ENCODE measurements around the gene PPFIA3.
"Not testable (repeated sequence)": the region's sequence is repeated elsewhere in the genome, so short reads cannot be mapped to it uniquely, and the experiment has no call there.

The PPFIA3 gene

GRCh38 chr19:49103331-49104085 lies 15.8 kb upstream of the PPFIA3 start:
- no peak for DNase-seq (ENCODE audit: low read depth)

- DNase-seq (ENCODE audit: low read depth), result no peak
Measured at GRCh38 chr19:49104229-49104864, 15.0 kb upstream of the PPFIA3 start.

- DNase-seq (ENCODE audit: low read depth), result peak; percentile 56
Measured at GRCh38 chr19:49106648-49107135, 12.7 kb upstream of the PPFIA3 start.

- no peak for DNase-seq (ENCODE audit: low read depth)
Measured at GRCh38 chr19:49107625-49108459, 11.5 kb upstream of the PPFIA3 start.

- DNase-seq (ENCODE audit: low read depth), result no peak
Measured at GRCh38 chr19:49109051-49109450, 10.3 kb upstream of the PPFIA3 start.

GRCh38 chr19:49109569-49110233 lies 9.6 kb upstream of the PPFIA3 start:
- no peak for DNase-seq (ENCODE audit: low read depth)

- no peak for DNase-seq (ENCODE audit: low read depth)
Measured at GRCh38 chr19:49110567-49110966, 8.8 kb upstream of the PPFIA3 start.

GRCh38 chr19:49111218-49111998 lies 7.9 kb upstream of the PPFIA3 start:
- no peak for DNase-seq (ENCODE audit: low read depth)

DNA sequence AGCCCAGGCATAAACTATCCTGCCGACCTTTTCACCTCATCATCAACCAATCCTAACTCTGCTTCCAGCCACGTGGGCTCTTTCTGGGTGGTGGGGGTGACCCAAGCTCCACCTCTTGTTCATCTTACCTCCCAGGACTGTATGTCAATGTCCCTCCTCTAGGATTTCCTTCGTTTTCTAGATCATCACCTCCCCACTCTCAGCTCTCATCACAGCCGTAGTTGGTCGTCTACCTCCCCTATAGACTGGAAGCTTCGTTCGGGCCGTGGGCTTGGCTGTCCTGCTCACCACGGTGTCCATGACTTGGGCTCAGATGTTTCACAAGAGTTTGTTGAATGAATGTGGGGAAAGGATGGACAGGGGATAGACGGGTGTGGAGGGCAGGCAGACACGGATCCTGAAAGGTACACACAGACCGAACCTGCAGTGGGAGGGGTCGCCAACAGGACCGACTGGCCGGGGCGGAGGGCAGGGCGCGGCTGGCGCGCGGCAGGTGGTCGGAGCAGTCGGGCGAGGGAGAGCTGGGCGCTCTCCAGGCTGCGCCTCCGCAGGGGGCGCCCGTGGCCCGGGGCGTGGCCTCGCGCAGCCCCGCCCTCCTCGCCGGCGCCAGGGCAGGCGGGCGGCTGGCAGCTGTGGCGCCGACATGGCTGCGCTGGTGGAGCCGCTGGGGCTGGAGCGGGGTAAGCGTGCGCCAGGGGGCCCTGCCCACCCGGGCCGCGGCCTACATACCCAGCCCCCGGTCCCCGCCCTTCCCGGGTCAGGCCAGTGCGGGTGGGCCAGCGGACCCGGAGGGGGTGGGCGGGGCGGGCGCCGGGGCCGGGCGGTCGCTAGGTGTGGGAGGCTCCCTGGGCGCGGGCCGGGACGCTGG lies 5.3 kb upstream of the PPFIA3 start, which contains the start of gene LIN7B:
Gene LIN7B, plus strand, starts transcription at position 609 of the 868 bp plus-strand sequence. Its CDS starts 35 bp downstream, at position 644.
- DNase-seq (ENCODE audit: low read depth), result peak; percentile 37

DNA sequence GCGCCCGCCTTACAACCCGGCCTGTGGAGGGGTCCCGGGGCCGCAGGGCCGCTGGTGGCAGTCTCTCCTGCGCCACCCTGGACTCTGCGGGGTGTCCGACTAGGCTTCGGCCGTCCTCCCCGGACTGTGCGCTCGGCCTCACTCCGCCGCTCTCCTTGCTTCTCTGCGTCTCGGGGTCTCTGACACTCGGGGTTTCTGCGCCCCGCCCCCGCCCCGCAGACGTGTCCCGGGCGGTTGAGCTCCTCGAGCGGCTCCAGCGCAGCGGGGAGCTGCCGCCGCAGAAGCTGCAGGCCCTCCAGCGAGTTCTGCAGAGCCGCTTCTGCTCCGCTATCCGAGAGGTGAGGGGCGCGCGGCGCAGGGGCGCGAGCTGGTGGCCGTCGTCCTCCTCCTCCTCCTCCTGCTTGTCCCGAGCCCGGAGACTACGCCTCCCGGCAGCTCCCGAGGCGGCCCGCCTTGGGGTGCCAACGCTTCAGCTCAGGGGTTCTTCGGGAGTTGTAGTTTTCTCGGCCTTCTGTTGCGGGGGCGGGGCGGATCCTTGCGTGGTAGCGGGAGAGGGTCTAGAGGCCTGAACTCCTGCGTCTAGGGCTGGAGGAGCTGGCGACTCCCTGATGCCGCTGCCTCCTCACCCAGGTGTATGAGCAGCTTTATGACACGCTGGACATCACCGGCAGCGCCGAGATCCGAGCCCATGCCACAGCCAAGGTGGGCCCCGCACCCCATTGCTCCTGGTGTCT lies 4.5 kb upstream of the PPFIA3 start:
- no peak for DNase-seq (ENCODE audit: low read depth)

- DNase-seq (ENCODE audit: low read depth), result no peak
Measured at GRCh38 chr19:49116544-49116943, 2.8 kb upstream of the PPFIA3 start.

GRCh38 chr19:49117677-49118564 lies 1.4 kb upstream of the PPFIA3 start:
- DNase-seq (ENCODE audit: low read depth), result no peak

DNA sequence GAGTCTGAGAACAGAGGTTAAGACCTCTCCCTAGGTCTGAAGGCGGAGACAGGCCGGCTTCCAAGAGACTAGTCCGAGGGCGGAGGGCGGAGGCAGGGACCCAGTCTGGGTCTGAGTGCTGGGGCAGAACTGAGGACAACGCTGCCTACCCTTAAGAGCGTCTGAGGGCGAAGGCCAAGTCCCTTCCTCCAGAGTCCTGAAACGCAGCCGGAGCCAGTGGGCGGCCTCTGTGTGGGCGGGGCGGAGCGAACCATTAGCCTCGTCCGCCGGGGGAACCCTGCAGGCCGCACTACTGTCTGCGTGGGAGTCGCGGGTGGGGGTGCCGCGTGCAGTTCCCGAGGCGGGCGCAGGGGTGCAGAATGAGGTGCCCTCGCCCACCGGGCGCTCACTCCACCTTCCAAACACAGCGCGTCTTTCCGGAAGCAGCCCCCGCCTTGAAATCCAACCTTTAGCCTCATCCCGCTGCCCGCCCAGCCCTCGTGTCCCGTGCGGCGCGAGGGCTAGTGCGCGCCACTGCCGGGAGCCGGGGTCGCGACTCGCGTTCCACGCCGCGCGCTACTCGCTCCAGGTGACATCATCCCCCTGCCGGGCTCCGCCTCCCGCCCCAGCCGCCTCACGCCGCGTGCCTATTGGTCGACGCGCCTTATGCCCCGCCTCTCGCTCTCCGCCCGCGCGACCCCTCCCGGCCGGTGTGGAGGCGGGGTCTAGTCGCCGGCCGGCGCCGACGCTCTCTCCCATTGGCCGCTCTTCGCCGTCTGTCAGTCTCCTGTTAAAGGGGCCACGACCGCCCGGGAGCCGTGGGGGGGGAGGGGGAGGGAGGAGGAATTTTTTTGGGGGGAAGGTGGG lies 556 bp upstream of the PPFIA3 start, which contains the start of gene C19orf73:
Gene C19orf73, minus strand, starts transcription at position 579 of the 846 bp plus-strand sequence. Its CDS starts 121 bp downstream, at position 458.
- DNase-seq (ENCODE audit: low read depth), result peak; percentile 90

DNA sequence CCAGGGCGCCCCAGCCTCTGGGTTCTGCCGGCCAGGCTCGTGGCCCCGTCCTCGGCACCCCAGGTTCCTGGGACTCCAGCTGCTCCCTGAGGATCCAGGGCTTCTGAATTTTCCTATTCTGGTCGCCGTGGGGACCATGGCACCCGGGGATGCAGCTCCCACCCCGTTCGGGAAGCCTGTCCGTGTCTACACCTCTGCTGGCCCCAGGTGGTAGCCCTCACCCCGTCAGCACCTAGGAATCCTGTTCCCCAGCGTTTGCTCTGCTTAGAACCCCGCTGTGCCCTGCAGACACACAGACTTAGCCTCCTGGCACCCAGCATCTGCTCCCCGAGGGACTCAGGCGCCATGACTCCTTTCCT lies 960 bp downstream of the PPFIA3 start:
- no peak for DNase-seq (ENCODE audit: low read depth)

DNA sequence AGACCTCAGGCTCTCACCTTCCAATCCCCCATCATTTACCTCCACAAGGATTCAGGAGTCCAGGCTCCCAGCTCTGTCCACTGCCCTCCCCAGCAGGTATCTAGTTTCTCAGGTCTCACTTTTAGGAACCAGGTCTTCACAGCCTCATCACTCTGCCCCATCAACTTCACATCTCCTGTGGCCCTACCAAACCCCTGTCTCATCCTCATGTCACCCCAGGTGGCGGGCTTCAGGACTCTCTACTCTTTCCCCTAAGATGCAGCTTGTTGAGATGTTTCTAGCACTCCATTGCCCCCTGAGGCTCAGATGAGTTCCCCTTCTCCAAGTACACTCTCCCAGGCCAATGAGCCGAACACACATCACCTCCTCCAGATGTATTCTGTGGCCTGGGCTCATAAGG lies 1.5 kb downstream of the PPFIA3 start:
- DNase-seq (ENCODE audit: low read depth), result no peak

- not testable (repeated sequence) for DNase-seq (ENCODE audit: low read depth)
Measured at GRCh38 chr19:49121841-49122240, 2.5 kb downstream of the PPFIA3 start.

DNA sequence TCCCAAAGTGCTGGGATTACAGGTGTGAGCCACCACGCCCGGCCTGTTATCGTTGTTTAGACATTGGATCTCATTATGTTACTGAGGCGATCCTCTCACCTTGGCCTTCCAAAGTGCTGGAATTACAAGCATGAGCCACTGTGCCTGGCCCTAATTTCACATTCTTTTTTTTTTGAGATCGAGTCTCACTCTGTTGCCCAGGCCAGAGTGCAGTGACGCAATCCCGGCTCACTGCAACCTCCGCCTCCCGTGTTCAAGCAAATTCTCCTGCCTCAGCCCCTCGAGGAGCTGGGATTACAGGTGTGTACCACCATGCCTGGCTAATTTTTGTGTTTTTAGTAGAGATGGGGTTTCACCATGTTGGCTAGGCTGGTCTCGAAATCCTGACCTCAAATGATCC lies 3.9 kb downstream of the PPFIA3 start:
- not testable (repeated sequence) for DNase-seq (ENCODE audit: low read depth)
